Urothelium cell line (cell line): ENCODE results near the gene SLC10A6.

ENCODE experiments used
- DNase-seq: peaks from one replicate; pipeline ENCODE4 v3.0.0; 2011; ENCODE audit warnings: low spot score, mixed read lengths
- FAIRE-seq: peaks from 2 replicates; lab custom pipeline; 2011; peaks lifted over from hg19 to GRCh38; lab: Jason Lieb, UNC

SLC10A6 gene

DNA sequence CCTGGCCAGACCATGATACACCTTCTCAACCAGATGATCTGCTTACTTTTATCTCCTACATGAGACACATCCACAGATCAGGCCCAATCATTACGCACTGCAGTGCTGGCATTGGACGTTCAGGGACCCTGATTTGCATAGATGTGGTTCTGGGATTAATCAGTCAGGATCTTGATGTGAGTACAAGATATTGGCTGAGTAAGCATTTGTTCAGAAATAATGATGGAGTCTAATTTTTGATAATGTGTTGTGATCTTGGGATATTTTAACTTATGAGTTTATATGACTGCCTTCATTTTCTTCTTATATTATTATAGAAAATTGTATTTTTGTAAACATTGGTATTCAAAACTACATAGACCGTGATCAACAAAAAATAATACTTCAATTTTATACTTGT, 39.4 kb downstream of the SLC10A6 start:
- no peak for FAIRE-seq
- DNase-seq: no peak

GRCh38 chr4:86791126-86791525, 58.1 kb downstream of the SLC10A6 start:
- FAIRE-seq: no peak
- DNase-seq: no peak

DNA sequence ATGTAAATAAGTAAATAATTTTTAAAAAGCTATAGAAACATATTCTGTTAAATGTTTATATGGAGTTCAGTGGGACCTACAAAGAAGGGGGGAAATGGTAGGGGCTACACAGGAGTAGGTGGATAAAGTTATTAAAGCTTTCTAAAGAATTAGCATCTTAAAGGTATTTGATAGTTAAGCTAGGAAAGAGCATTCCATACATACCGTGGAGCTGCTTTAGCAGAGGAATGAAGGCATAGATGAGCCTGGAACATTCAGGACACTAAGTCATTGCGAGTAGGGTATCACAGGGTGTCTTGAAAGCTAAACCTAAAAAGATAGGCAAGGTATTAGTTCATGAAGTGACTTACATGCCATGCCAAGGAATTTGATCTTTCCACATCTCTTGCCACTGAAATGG, 60.4 kb downstream of the SLC10A6 start:
- no peak for FAIRE-seq
- no peak for DNase-seq

GRCh38 chr4:86778175-86778574, 71.0 kb downstream of the SLC10A6 start:
- FAIRE-seq: no peak
- no peak for DNase-seq

DNA sequence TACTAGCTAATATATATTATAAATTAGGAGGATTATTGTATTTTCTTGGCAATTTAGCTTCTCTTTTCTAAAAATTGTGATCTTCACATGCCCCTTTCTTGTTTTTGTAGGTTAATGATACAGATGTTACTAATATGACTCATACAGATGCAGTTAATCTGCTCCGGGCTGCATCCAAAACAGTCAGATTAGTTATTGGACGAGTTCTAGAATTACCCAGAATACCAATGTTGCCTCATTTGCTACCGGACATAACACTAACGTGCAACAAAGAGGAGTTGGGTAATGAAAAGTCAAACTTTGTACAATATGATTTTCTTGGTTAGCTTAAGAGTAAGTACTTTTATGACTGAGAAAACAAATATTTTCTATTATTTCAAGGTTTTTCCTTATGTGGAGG, 74.1 kb downstream of the SLC10A6 start:
- FAIRE-seq: no peak

More for the DNA sequence above, 74.1 kb downstream of the SLC10A6 start:
- no peak for DNase-seq
